ENCODE data around the gene COG1. TPM values are rescaled to one million over a fixed set of nuclear protein-coding genes. Genes with fewer than 3 reads are reported as not detected.

The COG1 gene
- total and polyA plus RNA-seq, 2 donors from 2014 or later: 28.2 to 41.6 TPM

- peaks cover 0 to 5% (median 4%) of the 10 kb centered on the region in 3 donors for H3K4me1 ChIP-seq (ENCODE audit: control insufficient read depth in 2 of 3, insufficient read depth in 2 of 3, low read depth in 1 of 3, low read length in 3 of 3)
- no peak for FAIRE-seq
- peak; percentile 73 for TF ChIP-seq CTCF (IDR thresholded peaks at IDR 0.05; ENCODE audit: borderline replicate concordance, extremely low read depth, insufficient read depth)
These were observed 1.2 kb upstream of the COG1 start for GRCh38 chr17:73191443-73192205.

GRCh38 chr17:73192206-73192893 lies 505 bp upstream of the COG1 start:
- FAIRE-seq: no peak
- peak overlapping the region; percentile 76 to 84 (median 84) for H3K4me3 ChIP-seq (ENCODE audit: low read length in 3 of 3)

More at GRCh38 chr17:73191443-73192205, 1.2 kb upstream of the COG1 start:
- no peaks in the 10 kb centered on the region for H3K9me3 ChIP-seq (ENCODE audit: control insufficient read depth in 2 of 3, insufficient read depth in 1 of 3, low read length in 3 of 3)
- no peaks in the 10 kb centered on the region for H3K27me3 ChIP-seq (ENCODE audit: control insufficient read depth, insufficient read depth, low read length)
- H3K9ac ChIP-seq (ENCODE audit: low read length in 3 of 3): peak overlapping the region in 1 of 3 donors; percentile 12
- peak in 4 of 5 donors; percentile 75 to 87 (median 78) for DNase-seq
- H3K36me3 ChIP-seq (ENCODE audit: control insufficient read depth in 2 of 3, insufficient read depth in 3 of 3, low read length in 3 of 3): peaks cover 0 to 4% (median under 1%) of the 10 kb centered on the region in 3 donors
- intact Hi-C loops (cut with DNase I): loop anchor here (10.0 kb wide), 1 partner anchor 53 kb away; no protein-coding TSS in a partner anchor
- H3K27ac ChIP-seq (ENCODE audit: low read depth in 2 of 2, low read length in 2 of 2): no peak overlapping the region
- H3K4me3 ChIP-seq (ENCODE audit: low read length in 3 of 3): peak overlapping the region; percentile 76 to 84 (median 84)

GRCh38 chr17:73194514-73195222 lies 1.8 kb downstream of the COG1 start:
- Histone ChIP-seq H3K4me1 (ENCODE audit: control insufficient read depth in 2 of 3, insufficient read depth in 2 of 3, low read depth in 1 of 3, low read length in 3 of 3) (peaks cover 0 to 5% (median 4%) of the 10 kb centered on the region in 3 donors), H3K9ac (ENCODE audit: low read length in 3 of 3) (no peak overlapping the region), H3K9me3 (ENCODE audit: control insufficient read depth in 2 of 3, insufficient read depth in 1 of 3, low read length in 3 of 3) (no peaks in the 10 kb centered on the region), H3K27me3 (ENCODE audit: control insufficient read depth, insufficient read depth, low read length) (no peaks in the 10 kb centered on the region), H3K36me3 (ENCODE audit: control insufficient read depth in 2 of 3, insufficient read depth in 3 of 3, low read length in 3 of 3) (peaks cover 16 to 30% (median 26%) of the 10 kb centered on the region in 3 donors), H3K4me3 (ENCODE audit: low read length in 3 of 3) (no peak overlapping the region), H3K27ac (ENCODE audit: low read depth in 2 of 2, low read length in 2 of 2) (no peak overlapping the region)
- DNase-seq (no peak), FAIRE-seq (no peak)
- TF ChIP-seq CTCF (IDR thresholded peaks at IDR 0.05; ENCODE audit: borderline replicate concordance, extremely low read depth, insufficient read depth): no peak
- intact Hi-C loops (cut with DNase I): loop anchor here (10.0 kb wide), 1 partner anchor 50 kb away; no protein-coding TSS in a partner anchor

More at GRCh38 chr17:73192206-73192893, 505 bp upstream of the COG1 start:
- DNase-seq: peak; percentile 75 to 90 (median 87)
- H3K27ac ChIP-seq (ENCODE audit: low read depth in 2 of 2, low read length in 2 of 2): peak overlapping the region; percentile 81 to 88
- H3K9ac ChIP-seq (ENCODE audit: low read length in 3 of 3): peak overlapping the region in 2 of 3 donors; percentile 6 to 75
- intact Hi-C loops (cut with DNase I): loop anchor here (10.0 kb wide), 1 partner anchor 52 kb away; no protein-coding TSS in a partner anchor
- TF ChIP-seq CTCF (IDR thresholded peaks at IDR 0.05; ENCODE audit: borderline replicate concordance, extremely low read depth, insufficient read depth): peak; percentile 2
- H3K9me3 ChIP-seq (ENCODE audit: control insufficient read depth in 2 of 3, insufficient read depth in 1 of 3, low read length in 3 of 3): no peaks in the 10 kb centered on the region
- H3K4me1 ChIP-seq (ENCODE audit: control insufficient read depth in 2 of 3, insufficient read depth in 2 of 3, low read depth in 1 of 3, low read length in 3 of 3): peaks cover 0 to 5% (median 4%) of the 10 kb centered on the region in 3 donors
- H3K36me3 ChIP-seq (ENCODE audit: control insufficient read depth in 2 of 3, insufficient read depth in 3 of 3, low read length in 3 of 3): peaks cover 4 to 11% (median 8%) of the 10 kb centered on the region in 3 donors
- no peaks in the 10 kb centered on the region for H3K27me3 ChIP-seq (ENCODE audit: control insufficient read depth, insufficient read depth, low read length)

Measured in kidney (tissue), 14 donors.